T-helper 1 cell treated with Interleukin-12 subunit alpha and Interleukin-12 subunit beta and Interleukin-4 antibody, amounts not matched to agents 30 μg/mL and 1 μg/mL, for 36 hours (primary cell): ENCODE data around the gene SYNPO2L.
"Not testable (repeated sequence)": the region's sequence is repeated elsewhere in the genome, so short reads cannot be mapped to it uniquely, and the experiment has no call there.

Source experiments
- H3K27ac Mint-ChIP-seq: one replicate; pipeline ENCODE4 v1.8.0; 2021; ENCODE audit warnings: mild to moderate bottlenecking, mixed read lengths
- H3K27me3 Mint-ChIP-seq: one replicate; pipeline ENCODE4 v1.8.0; 2021; ENCODE audit warnings: low read depth, mixed read lengths
- H3K36me3 Mint-ChIP-seq: one replicate; pipeline ENCODE4 v1.8.0; 2021; ENCODE audit warnings: low read depth, mixed read lengths
- H3K4me1 Mint-ChIP-seq: one replicate; pipeline ENCODE4 v1.8.0; 2021; ENCODE audit warnings: low read depth, mixed read lengths
- H3K4me3 Mint-ChIP-seq: one replicate; pipeline ENCODE4 v1.8.0; 2021; ENCODE audit warnings: mild to moderate bottlenecking, moderate library complexity, mixed read lengths
- H3K9me3 Mint-ChIP-seq: one replicate; pipeline ENCODE4 v1.8.0; 2021; ENCODE audit warnings: mixed read lengths

Gene SYNPO2L

GRCh38 chr10:73662705-73663104 is 6.9 kb upstream of the SYNPO2L start:
- not testable (repeated sequence) for H3K9me3 Mint-ChIP-seq, H3K4me1 Mint-ChIP-seq, H3K27me3 Mint-ChIP-seq, H3K27ac Mint-ChIP-seq, H3K4me3 Mint-ChIP-seq, H3K36me3 Mint-ChIP-seq

GRCh38 chr10:73655257-73655989 is 406 bp downstream of the SYNPO2L start:
- Mint-ChIP-seq H3K4me3 (no peak overlapping the region), H3K4me1 (peaks cover 4% of the 10 kb centered on the region), H3K27me3 (peaks cover 3% of the 10 kb centered on the region), H3K9me3 (no peaks in the 10 kb centered on the region), H3K27ac (no peak overlapping the region), H3K36me3 (no peaks in the 10 kb centered on the region)

- Mint-ChIP-seq H3K4me3 (no peak overlapping the region), H3K4me1 (peaks cover 4% of the 10 kb centered on the region), H3K36me3 (no peaks in the 10 kb centered on the region), H3K9me3 (no peaks in the 10 kb centered on the region), H3K27me3 (peaks cover 3% of the 10 kb centered on the region), H3K27ac (no peak overlapping the region)
Observed at GRCh38 chr10:73653701-73654100, 2.1 kb downstream of the SYNPO2L start.

- Mint-ChIP-seq H3K4me3 (no peak overlapping the region), H3K36me3 (no peaks in the 10 kb centered on the region), H3K27ac (no peak overlapping the region), H3K27me3 (peaks cover 3% of the 10 kb centered on the region), H3K4me1 (peaks cover 4% of the 10 kb centered on the region), H3K9me3 (no peaks in the 10 kb centered on the region)
Observed at GRCh38 chr10:73653195-73653594, 2.6 kb downstream of the SYNPO2L start.

GRCh38 chr10:73650537-73651331 is 5.1 kb downstream of the SYNPO2L start:
- H3K27ac Mint-ChIP-seq: no peak overlapping the region
- no peaks in the 10 kb centered on the region for H3K36me3 Mint-ChIP-seq
- no peak overlapping the region for H3K4me3 Mint-ChIP-seq
- peaks cover 3% of the 10 kb centered on the region for H3K27me3 Mint-ChIP-seq
- H3K9me3 Mint-ChIP-seq: no peaks in the 10 kb centered on the region
- H3K4me1 Mint-ChIP-seq: peaks cover 6% of the 10 kb centered on the region

GRCh38 chr10:73649876-73650536 is 5.8 kb downstream of the SYNPO2L start:
- Mint-ChIP-seq H3K9me3 (no peaks in the 10 kb centered on the region), H3K36me3 (no peaks in the 10 kb centered on the region), H3K27me3 (peaks cover 3% of the 10 kb centered on the region), H3K27ac (no peak overlapping the region), H3K4me3 (no peak overlapping the region), H3K4me1 (peaks cover 9% of the 10 kb centered on the region)

- H3K9me3 Mint-ChIP-seq: no peaks in the 10 kb centered on the region
- H3K27ac Mint-ChIP-seq: no peak overlapping the region
- H3K27me3 Mint-ChIP-seq: peaks cover 3% of the 10 kb centered on the region
- H3K36me3 Mint-ChIP-seq: no peaks in the 10 kb centered on the region
- H3K4me1 Mint-ChIP-seq: peaks cover 14% of the 10 kb centered on the region
- no peak overlapping the region for H3K4me3 Mint-ChIP-seq
Observed at GRCh38 chr10:73648975-73649829, 6.6 kb downstream of the SYNPO2L start.

GRCh38 chr10:73647875-73648651 is 7.8 kb downstream of the SYNPO2L start:
- Mint-ChIP-seq H3K36me3 (no peaks in the 10 kb centered on the region), H3K4me3 (peak overlapping the region; percentile 33), H3K9me3 (no peaks in the 10 kb centered on the region), H3K27ac (no peak overlapping the region), H3K27me3 (peaks cover 3% of the 10 kb centered on the region), H3K4me1 (peaks cover 21% of the 10 kb centered on the region)

GRCh38 chr10:73647211-73647874 is 8.5 kb downstream of the SYNPO2L start:
- H3K36me3 Mint-ChIP-seq: no peaks in the 10 kb centered on the region
- no peaks in the 10 kb centered on the region for H3K9me3 Mint-ChIP-seq
- H3K4me3 Mint-ChIP-seq: peak overlapping the region; percentile 35
- H3K27me3 Mint-ChIP-seq: peaks cover 3% of the 10 kb centered on the region
- no peak overlapping the region for H3K27ac Mint-ChIP-seq
- H3K4me1 Mint-ChIP-seq: peaks cover 21% of the 10 kb centered on the region

- Mint-ChIP-seq H3K4me3 (no peak overlapping the region), H3K27ac (no peak overlapping the region), H3K27me3 (peaks cover 5% of the 10 kb centered on the region)
Observed at GRCh38 chr10:73646598-73647041, 9.2 kb downstream of the SYNPO2L start.

GRCh38 chr10:73645251-73645650 is 10.6 kb downstream of the SYNPO2L start:
- H3K9me3 Mint-ChIP-seq: no peaks in the 10 kb centered on the region
- no peak overlapping the region for H3K4me3 Mint-ChIP-seq
- H3K27me3 Mint-ChIP-seq: peaks cover 7% of the 10 kb centered on the region
- H3K36me3 Mint-ChIP-seq: no peaks in the 10 kb centered on the region
- H3K4me1 Mint-ChIP-seq: peaks cover 18% of the 10 kb centered on the region
- no peak overlapping the region for H3K27ac Mint-ChIP-seq

More at GRCh38 chr10:73646598-73647041, 9.2 kb downstream of the SYNPO2L start:
- H3K9me3 Mint-ChIP-seq: no peaks in the 10 kb centered on the region
- peaks cover 21% of the 10 kb centered on the region for H3K4me1 Mint-ChIP-seq
- H3K36me3 Mint-ChIP-seq: no peaks in the 10 kb centered on the region

GRCh38 chr10:73644767-73645166 is 11.1 kb downstream of the SYNPO2L start:
- Mint-ChIP-seq H3K36me3 (no peaks in the 10 kb centered on the region), H3K4me3 (no peak overlapping the region), H3K27ac (no peak overlapping the region), H3K9me3 (no peaks in the 10 kb centered on the region), H3K27me3 (peaks cover 7% of the 10 kb centered on the region), H3K4me1 (peaks cover 18% of the 10 kb centered on the region)
